ENCODE results near the gene PHF12.

- TF ChIP-seq CTCF (IDR thresholded peaks at IDR 0.05) (no peak), POLR2A (IDR thresholded peaks at IDR 0.05) (no peak)
Measured at GRCh38 chr17:28959471-28959871, 8.2 kb upstream of the PHF12 start.

All from sigmoid colon (tissue), 3 donors.